Omental fat pad (tissue), 4 donors: ENCODE results near the gene BLOC1S2. TPM values are rescaled to one million over a fixed set of nuclear protein-coding genes. Genes with fewer than 3 reads are reported as not detected.
"Not testable (repeated sequence)": the region's sequence is repeated elsewhere in the genome, so short reads cannot be mapped to it uniquely, and the experiment has no call there.

Experiments
- ATAC-seq: fragments of 150-250 bp; one replicate; pipeline ENCODE4 v1.9.1; 2016; ENCODE audit warnings: mild to moderate bottlenecking, moderate library complexity; ENCODE audit not compliant: low FRiP score
- DNase-seq: peaks from one replicate; pipeline ENCODE4 v3.0.0-alpha.2; 2019; ENCODE audit warnings: low spot score
- total RNA-seq, 4 donors: library from RNA; depleted of rRNA; stranded (reverse); fragments of >200 nt; gene quantifications; one replicate each; pipeline ENCODE4 v1.1.0, GENCODE V29; 2016
- TF ChIP-seq, protein P1 (sequence below), 3 donors: fragments of 450-650 bp; IDR thresholded peaks; one replicate each; pipeline ENCODE4 v1.5.1; 2016 to 2017; ENCODE audit warnings: antibody characterized with exemption in 3 of 3, mild to moderate bottlenecking in 3 of 3, moderate library complexity in 2 of 3

Gene BLOC1S2
- total RNA-seq, 4 donors from 2014 or later: 27.0 to 32.5 (median 29.5) TPM

DNA sequence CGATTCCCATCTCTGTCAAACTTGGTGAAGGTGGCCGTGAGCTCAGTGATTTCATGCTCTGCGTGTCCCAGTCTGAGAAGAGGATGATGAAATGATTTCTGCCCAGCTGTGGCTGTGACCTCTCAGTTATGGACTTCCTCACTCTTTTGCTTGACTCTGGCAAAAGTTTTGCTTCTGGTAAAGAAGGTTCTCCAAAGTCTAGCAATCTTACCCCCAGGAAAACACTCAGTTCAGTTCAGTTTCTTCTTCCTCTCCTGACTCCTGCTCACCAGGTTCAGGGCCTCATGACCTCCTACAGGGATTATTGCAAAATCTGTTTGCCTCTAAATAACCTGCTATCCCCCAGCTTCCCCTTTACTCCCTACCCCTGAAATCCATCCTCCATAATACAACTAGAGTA is 4.9 kb upstream of the BLOC1S2 start:
- TF ChIP-seq, protein P1, sequence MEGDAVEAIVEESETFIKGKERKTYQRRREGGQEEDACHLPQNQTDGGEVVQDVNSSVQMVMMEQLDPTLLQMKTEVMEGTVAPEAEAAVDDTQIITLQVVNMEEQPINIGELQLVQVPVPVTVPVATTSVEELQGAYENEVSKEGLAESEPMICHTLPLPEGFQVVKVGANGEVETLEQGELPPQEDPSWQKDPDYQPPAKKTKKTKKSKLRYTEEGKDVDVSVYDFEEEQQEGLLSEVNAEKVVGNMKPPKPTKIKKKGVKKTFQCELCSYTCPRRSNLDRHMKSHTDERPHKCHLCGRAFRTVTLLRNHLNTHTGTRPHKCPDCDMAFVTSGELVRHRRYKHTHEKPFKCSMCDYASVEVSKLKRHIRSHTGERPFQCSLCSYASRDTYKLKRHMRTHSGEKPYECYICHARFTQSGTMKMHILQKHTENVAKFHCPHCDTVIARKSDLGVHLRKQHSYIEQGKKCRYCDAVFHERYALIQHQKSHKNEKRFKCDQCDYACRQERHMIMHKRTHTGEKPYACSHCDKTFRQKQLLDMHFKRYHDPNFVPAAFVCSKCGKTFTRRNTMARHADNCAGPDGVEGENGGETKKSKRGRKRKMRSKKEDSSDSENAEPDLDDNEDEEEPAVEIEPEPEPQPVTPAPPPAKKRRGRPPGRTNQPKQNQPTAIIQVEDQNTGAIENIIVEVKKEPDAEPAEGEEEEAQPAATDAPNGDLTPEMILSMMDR (IDR thresholded peaks at IDR 0.05): no peak
- DNase-seq (no peak), ATAC-seq (no peak)

DNA sequence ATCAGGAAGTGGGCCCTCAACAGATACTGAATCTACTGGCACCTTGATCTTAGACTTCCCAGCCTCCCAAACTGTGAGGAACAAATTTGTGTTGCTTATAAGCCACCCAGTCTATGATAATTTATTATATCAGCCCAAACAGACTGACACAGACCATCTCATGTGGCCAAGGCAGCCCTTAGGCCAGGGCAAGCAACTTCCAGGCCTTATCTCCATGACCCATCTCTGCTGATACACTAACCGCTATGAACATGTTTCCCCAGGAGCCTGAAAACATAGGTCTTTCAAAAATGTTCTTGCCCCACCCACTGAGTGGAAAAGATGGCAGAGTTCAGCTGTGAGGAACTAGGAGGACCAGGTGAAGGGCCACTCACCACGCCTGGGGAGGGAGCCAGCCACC is 3.2 kb upstream of the BLOC1S2 start:
- TF ChIP-seq, protein P1 (IDR thresholded peaks at IDR 0.05): no peak
- no peak for ATAC-seq
- DNase-seq: no peak

DNA sequence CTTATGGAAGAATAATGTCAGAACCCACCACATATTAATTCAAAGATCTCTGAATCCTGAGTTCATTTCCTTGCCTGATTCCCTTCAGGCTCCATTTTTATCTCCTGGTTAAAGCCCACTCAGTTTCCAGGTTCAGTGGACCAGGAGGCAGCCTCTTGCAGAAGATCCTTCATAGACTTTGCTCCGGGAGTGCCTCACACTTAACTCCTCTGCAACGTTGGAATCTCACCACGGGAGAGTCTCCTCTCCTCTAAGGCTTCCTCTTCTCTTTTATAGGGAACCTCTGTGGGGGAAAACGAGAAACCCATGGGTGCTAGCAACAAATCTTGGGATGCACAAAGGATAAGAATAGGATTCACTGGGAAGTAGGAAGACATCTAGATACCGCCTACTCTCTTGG is 1.7 kb upstream of the BLOC1S2 start:
- TF ChIP-seq, protein P1 (IDR thresholded peaks at IDR 0.05): no peak
- ATAC-seq: no peak
- DNase-seq: no peak

DNA sequence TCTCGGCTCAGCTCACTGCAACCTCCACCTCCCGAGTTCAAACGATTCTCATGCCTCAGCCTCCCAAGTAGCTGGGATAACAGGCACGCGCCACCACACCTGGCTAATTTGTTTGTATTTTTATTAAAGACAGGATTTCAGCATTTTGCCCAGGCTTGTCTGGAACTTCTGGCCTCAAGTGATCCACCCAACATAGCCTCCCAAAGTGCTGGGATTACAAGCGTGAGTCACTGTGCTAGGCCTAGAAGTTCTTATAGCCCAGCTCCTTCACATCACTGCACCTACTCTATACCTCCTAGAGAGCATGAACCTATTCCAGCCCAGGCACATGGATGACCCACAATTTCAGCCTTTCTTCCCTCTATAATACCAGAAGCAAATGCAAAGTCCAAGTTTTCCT is 1.3 kb upstream of the BLOC1S2 start:
- ATAC-seq (no peak), DNase-seq (no peak)
- TF ChIP-seq, protein P1 (IDR thresholded peaks at IDR 0.05): no peak

DNA sequence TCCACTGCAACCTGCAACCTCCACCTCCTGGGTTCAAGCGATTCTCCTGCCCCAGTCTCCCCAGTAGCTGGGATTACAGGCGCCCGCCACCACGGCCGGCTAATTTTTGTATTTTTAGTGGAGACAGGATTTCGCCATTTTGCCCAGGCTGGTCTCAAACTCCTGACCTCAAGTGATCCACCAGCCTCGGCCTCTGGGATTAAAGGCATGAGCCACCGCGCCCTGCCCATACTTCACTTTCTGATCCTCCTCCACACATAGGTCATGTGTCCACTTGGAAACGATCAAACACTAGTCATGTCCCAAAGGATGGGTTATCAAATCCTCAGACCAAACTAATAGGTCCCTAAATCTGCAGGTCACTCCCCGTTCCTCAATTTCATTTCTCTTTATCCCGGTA is 1.2 kb downstream of the BLOC1S2 start:
- ATAC-seq, DNase-seq: not testable (repeated sequence)

DNA sequence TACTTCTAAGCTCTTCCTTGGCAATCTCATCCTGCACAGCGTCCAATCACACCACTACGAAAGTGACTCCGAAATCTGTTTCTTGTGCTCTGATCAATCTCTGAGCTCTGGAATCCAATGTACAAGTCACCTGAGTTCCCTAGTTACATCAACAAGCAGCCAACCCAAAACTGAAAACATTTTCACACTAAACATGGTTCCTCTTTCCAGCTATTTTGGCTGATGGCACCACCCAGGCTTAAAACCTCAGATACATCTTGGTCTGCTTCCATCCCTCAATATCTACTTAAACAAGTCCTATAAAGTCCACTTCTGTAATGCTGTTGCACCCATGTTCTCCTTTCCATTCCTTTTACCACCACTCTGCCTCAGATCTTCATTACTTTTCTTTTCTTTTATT is 3.6 kb downstream of the BLOC1S2 start:
- no peak for DNase-seq
- no peak for ATAC-seq

DNA sequence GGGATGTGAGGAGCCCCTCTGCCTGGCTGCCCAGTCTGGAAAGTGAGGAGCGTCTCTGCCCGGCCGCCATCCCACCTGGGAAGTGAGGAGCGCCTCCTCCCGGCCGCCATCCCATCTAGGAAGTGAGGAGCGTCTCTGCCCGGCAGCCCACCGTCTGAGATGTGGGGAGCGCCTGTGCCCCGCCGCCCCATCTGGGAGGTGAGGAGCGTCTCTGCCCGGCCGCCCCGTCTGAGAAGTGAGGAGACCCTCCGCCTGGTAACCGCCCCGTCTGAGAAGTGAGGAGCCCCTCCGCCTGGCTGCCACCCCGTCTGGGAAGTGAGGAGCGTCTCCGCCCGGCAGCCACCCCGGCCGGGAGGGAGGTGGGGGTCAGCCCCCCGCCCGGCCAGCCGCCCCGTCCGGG is 9.5 kb downstream of the BLOC1S2 start:
- DNase-seq: not testable (repeated sequence)

More for the DNA sequence above, 3.6 kb downstream of the BLOC1S2 start:
- TF ChIP-seq, protein P1 (IDR thresholded peaks at IDR 0.05): no peak

DNA sequence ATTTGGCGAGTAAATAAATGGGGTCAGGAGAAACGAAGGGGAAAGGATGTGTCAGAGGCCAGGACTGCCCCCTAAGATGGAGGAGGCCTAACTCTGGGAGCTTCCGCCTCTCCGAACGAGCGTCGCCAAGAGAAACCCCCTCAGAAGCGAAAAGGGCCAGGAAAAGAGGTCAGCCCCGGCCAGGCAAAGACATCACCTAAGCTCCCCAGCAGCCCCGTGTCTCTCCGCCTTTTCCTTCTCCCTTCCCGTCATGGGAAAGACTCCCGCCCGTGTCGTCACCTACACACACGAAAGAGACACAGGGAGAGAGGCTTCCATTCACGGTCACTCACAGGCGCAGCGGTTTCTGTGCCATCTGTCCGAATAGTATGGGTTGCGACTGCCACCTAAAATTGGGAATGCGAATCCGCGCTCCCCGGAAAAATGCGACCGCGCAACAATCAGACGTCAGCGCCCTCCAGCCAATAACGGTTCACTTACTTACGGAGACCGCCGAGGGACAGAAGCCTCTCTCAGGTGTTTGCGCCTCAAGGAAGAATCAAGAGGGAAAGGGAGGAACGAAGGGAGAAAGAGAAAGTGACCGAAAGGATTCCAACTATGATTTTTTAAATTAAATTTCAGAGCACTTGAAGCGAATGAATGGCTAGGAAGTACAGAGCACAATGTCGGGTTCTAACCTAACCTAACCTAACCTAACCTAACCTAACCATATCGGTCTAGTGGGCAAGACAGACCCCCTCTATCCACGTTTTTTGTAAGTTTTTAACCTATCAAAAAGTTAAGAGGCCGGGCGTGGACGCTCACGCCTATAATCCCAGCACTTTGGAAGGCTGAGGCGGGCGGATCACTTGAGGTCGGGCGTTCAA is 19.0 kb downstream of the BLOC1S2 start, which contains the start of gene CWF19L1:
CWF19L1 (minus strand) TSS at position 400 of the 866 bp plus-strand sequence; CDS start at position 355, 45 bp downstream.
- ATAC-seq: peak; percentile 92
- TF ChIP-seq, protein P1 (IDR thresholded peaks at IDR 0.05): no peak
- peak; percentile 82 for DNase-seq

More for the DNA sequence above, 9.5 kb downstream of the BLOC1S2 start:
- not testable (repeated sequence) for ATAC-seq
